ENCODE data around the gene MAPKAP1. TPM values are rescaled to one million over a fixed set of nuclear protein-coding genes. Genes with fewer than 3 reads are reported as not detected.
A peak's percentile ranks its signal among the peaks of the same experiment; 100 is the strongest.

Gene MAPKAP1
- total and polyA plus RNA-seq, 2 of the 13 experiments (the other 11 are each of a cell fraction or from before 2014, with no cell fraction given) = 45.0 to 64.3 TPM

DNA sequence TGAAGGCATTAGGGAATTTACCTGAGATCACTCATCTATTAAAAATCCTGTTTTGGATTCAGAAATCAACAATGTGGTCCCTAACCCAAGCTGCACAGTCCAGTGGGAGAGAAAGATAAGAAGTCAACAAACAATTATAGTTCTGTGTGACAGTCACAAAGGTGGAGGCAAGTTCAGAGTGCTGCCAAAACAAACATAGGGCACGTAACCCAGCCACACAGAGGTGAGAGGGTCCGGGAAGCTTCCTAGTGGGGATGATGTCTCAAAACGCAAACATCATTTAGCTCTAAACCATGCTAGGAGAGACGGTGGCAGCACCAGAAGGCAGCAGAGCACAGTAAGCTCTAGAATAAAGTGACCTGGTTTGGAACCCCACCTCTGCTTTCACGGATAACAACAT, 158.9 kb downstream of the MAPKAP1 start (continued):
- TF ChIP-seq, protein P1, sequence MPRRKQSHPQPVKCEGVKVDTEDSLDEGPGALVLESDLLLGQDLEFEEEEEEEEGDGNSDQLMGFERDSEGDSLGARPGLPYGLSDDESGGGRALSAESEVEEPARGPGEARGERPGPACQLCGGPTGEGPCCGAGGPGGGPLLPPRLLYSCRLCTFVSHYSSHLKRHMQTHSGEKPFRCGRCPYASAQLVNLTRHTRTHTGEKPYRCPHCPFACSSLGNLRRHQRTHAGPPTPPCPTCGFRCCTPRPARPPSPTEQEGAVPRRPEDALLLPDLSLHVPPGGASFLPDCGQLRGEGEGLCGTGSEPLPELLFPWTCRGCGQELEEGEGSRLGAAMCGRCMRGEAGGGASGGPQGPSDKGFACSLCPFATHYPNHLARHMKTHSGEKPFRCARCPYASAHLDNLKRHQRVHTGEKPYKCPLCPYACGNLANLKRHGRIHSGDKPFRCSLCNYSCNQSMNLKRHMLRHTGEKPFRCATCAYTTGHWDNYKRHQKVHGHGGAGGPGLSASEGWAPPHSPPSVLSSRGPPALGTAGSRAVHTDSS (CRISPR knock-in tag; conservative IDR thresholded peaks at IDR 0.05) = no peak
- TF ChIP-seq PHF8 (CRISPR knock-in tag; IDR thresholded peaks at IDR 0.05) = no peak
- peak; percentile 11 for TF ChIP-seq ASH2L (IDR thresholded peaks at IDR 0.05; ENCODE audit: insufficient read length, low read depth, low read length)
- no peak for TF ChIP-seq ZNF569 (CRISPR knock-in tag; IDR thresholded peaks at IDR 0.05; ENCODE audit: borderline replicate concordance)
- no peak for TF ChIP-seq FUBP1 (CRISPR knock-in tag; IDR thresholded peaks at IDR 0.05; ENCODE audit: borderline replicate concordance)
- TF ChIP-seq SRY (CRISPR knock-in tag; IDR thresholded peaks at IDR 0.05) = no peak
- no peak for TF ChIP-seq EZH2 (conservative IDR thresholded peaks at IDR 0.05; ENCODE audit: low read depth, low read length)
- no peak for TF ChIP-seq ZBTB38 (CRISPR knock-in tag; IDR thresholded peaks at IDR 0.05)
- TF ChIP-seq, protein P2, sequence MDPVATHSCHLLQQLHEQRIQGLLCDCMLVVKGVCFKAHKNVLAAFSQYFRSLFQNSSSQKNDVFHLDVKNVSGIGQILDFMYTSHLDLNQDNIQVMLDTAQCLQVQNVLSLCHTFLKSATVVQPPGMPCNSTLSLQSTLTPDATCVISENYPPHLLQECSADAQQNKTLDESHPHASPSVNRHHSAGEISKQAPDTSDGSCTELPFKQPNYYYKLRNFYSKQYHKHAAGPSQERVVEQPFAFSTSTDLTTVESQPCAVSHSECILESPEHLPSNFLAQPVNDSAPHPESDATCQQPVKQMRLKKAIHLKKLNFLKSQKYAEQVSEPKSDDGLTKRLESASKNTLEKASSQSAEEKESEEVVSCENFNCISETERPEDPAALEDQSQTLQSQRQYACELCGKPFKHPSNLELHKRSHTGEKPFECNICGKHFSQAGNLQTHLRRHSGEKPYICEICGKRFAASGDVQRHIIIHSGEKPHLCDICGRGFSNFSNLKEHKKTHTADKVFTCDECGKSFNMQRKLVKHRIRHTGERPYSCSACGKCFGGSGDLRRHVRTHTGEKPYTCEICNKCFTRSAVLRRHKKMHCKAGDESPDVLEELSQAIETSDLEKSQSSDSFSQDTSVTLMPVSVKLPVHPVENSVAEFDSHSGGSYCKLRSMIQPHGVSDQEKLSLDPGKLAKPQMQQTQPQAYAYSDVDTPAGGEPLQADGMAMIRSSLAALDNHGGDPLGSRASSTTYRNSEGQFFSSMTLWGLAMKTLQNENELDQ (CRISPR knock-in tag; IDR thresholded peaks at IDR 0.05; ENCODE audit: borderline replicate concordance) = no peak
- TF ChIP-seq AGO2 (optimal IDR thresholded peaks at IDR 0.05; ENCODE audit: low read depth, low read length) = no peak
- TF ChIP-seq FOSL1 (CRISPR knock-in tag; IDR thresholded peaks at IDR 0.05; ENCODE audit: borderline replicate concordance) = no peak
- TF ChIP-seq GFI1 (CRISPR knock-in tag; IDR thresholded peaks at IDR 0.05; ENCODE audit: borderline replicate concordance) = peak; percentile 72; the same call in 1 of the 2 replicates
- TF ChIP-seq E2F1 (CRISPR knock-in tag; IDR thresholded peaks at IDR 0.05) = no peak
- no peak for TF ChIP-seq ZSCAN29 (CRISPR knock-in tag; conservative IDR thresholded peaks at IDR 0.05)
- no peak for TF ChIP-seq ZNF34 (CRISPR knock-in tag; IDR thresholded peaks at IDR 0.05; ENCODE audit: borderline replicate concordance)
- TF ChIP-seq DNMT3B (CRISPR knock-in tag; conservative IDR thresholded peaks at IDR 0.05) = no peak
- no peak for TF ChIP-seq ZNF253 (CRISPR knock-in tag; IDR thresholded peaks at IDR 0.05; ENCODE audit: borderline replicate concordance)
- TF ChIP-seq ZNF614 (CRISPR knock-in tag; IDR thresholded peaks at IDR 0.05; ENCODE audit: borderline replicate concordance) = peak; percentile 67
- TF ChIP-seq ZSCAN21 (CRISPR knock-in tag; IDR thresholded peaks at IDR 0.05; ENCODE audit: borderline replicate concordance) = no peak
- TF ChIP-seq JARID2 (CRISPR knock-in tag; IDR thresholded peaks at IDR 0.05; ENCODE audit: insufficient replicate concordance) = no peak
- peak; percentile 93 for TF ChIP-seq ZBTB7B (CRISPR knock-in tag; IDR thresholded peaks at IDR 0.05)
- no peak for TF ChIP-seq PRMT3 (CRISPR knock-in tag; IDR thresholded peaks at IDR 0.05; ENCODE audit: borderline replicate concordance, low read depth)

All from HepG2 (cell line).